DOHH2 (cell line): Measurements from ENCODE around the gene PLA2G4B.

Experiments
- CTCF ChIP-seq: fragments of 200-600 bp; sonication (generic); IDR thresholded peaks from one replicate; pipeline ENCODE4 v1.5.1; 2014; ENCODE audit warnings: antibody characterized with exemption, mild to moderate bottlenecking, low read depth, low read length; ENCODE audit not compliant: poor library complexity, severe bottlenecking
- EZH2phosphoT487 ChIP-seq: fragments of 200-600 bp; sonication (generic); IDR thresholded peaks from 2 replicates; pipeline ENCODE4 v1.6.1; 2017; ENCODE audit warnings: borderline replicate concordance, mild to moderate bottlenecking, antibody characterized with exemption, low read length, moderate library complexity, mixed read lengths

GRCh38 chr15:41829959-41830646, 8.5 kb upstream of the PLA2G4B start:
- TF ChIP-seq CTCF (no peak), EZH2phosphoT487 (no peak)
